Nephron progenitor cell (in vitro differentiated cells): Measurements from ENCODE around the gene FBXO36.
"Not testable (repeated sequence)": the region's sequence is repeated elsewhere in the genome, so short reads cannot be mapped to it uniquely, and the experiment has no call there.

Source experiments
- DNase-seq: peaks from one replicate; pipeline ENCODE4 v3.0.0; 2021
- H3K27ac Mint-ChIP-seq: 2 replicates; pipeline ENCODE4 v1.8.0; 2021; ENCODE audit warnings: mild to moderate bottlenecking, moderate library complexity, mixed read lengths
- H3K27me3 Mint-ChIP-seq: 2 replicates; pipeline ENCODE4 v1.8.0; 2021; ENCODE audit warnings: mild to moderate bottlenecking, low read depth, mixed read lengths; ENCODE audit not compliant: poor library complexity
- H3K36me3 Mint-ChIP-seq: 2 replicates; pipeline ENCODE4 v1.8.0; 2021; ENCODE audit warnings: low read depth, mixed read lengths
- H3K4me1 Mint-ChIP-seq: 2 replicates; pipeline ENCODE4 v1.8.0; 2021; ENCODE audit warnings: mixed read lengths
- H3K4me3 Mint-ChIP-seq: 2 replicates; pipeline ENCODE4 v1.8.0; 2021; ENCODE audit warnings: mild to moderate bottlenecking, moderate library complexity, mixed read lengths
- H3K9me3 Mint-ChIP-seq: 2 replicates; pipeline ENCODE4 v1.8.0; 2021; ENCODE audit warnings: mild to moderate bottlenecking, moderate library complexity, mixed read lengths
- CTCF ChIP-seq: fragments of 200-600 bp; sonication (generic); IDR thresholded peaks from 2 replicates; pipeline ENCODE4 v1.5.0; 2021; ENCODE audit warnings: antibody characterized with exemption

FBXO36 gene

GRCh38 chr2:229889023-229889422 is 33.3 kb upstream of the FBXO36 start:
- no peaks in the 10 kb centered on the region for H3K27me3 Mint-ChIP-seq
- H3K4me1 Mint-ChIP-seq: peaks cover 5% of the 10 kb centered on the region
- H3K9me3 Mint-ChIP-seq: no peaks in the 10 kb centered on the region
- no peak for DNase-seq
- H3K36me3 Mint-ChIP-seq: peaks cover 8% of the 10 kb centered on the region
- no peak overlapping the region for H3K4me3 Mint-ChIP-seq
- no peak for TF ChIP-seq CTCF
- no peak overlapping the region for H3K27ac Mint-ChIP-seq

- Mint-ChIP-seq H3K27me3 (no peaks in the 10 kb centered on the region), H3K4me3 (no peak overlapping the region), H3K27ac (no peak overlapping the region), H3K9me3 (no peaks in the 10 kb centered on the region), H3K4me1 (no peaks in the 10 kb centered on the region), H3K36me3 (peaks cover 25% of the 10 kb centered on the region)
- no peak for TF ChIP-seq CTCF
- DNase-seq: no peak
These were observed 25.4 kb upstream of the FBXO36 start for GRCh38 chr2:229896857-229897256.

GRCh38 chr2:229899604-229900003 is 22.7 kb upstream of the FBXO36 start:
- H3K27ac Mint-ChIP-seq: no peak overlapping the region

GRCh38 chr2:229900012-229900411 is 22.3 kb upstream of the FBXO36 start:
- peaks cover 36% of the 10 kb centered on the region for H3K36me3 Mint-ChIP-seq
- H3K4me3 Mint-ChIP-seq: no peak overlapping the region
- no peaks in the 10 kb centered on the region for H3K9me3 Mint-ChIP-seq
- no peak for TF ChIP-seq CTCF
- no peak for DNase-seq
- H3K27ac Mint-ChIP-seq: no peak overlapping the region
- H3K4me1 Mint-ChIP-seq: peaks cover 6% of the 10 kb centered on the region
- H3K27me3 Mint-ChIP-seq: no peaks in the 10 kb centered on the region

More at GRCh38 chr2:229899604-229900003, 22.7 kb upstream of the FBXO36 start:
- peaks cover 6% of the 10 kb centered on the region for H3K4me1 Mint-ChIP-seq
- no peak for DNase-seq
- H3K9me3 Mint-ChIP-seq: no peaks in the 10 kb centered on the region
- no peaks in the 10 kb centered on the region for H3K27me3 Mint-ChIP-seq
- TF ChIP-seq CTCF: no peak
- H3K36me3 Mint-ChIP-seq: peaks cover 35% of the 10 kb centered on the region
- no peak overlapping the region for H3K4me3 Mint-ChIP-seq

- peaks cover 41% of the 10 kb centered on the region for H3K36me3 Mint-ChIP-seq
- H3K4me3 Mint-ChIP-seq, DNase-seq, H3K9me3 Mint-ChIP-seq, H3K27me3 Mint-ChIP-seq, H3K4me1 Mint-ChIP-seq, H3K27ac Mint-ChIP-seq: not testable (repeated sequence)
These were observed 21.8 kb upstream of the FBXO36 start for GRCh38 chr2:229900514-229900913.

- H3K4me1 Mint-ChIP-seq: peaks cover 6% of the 10 kb centered on the region
These were observed 20.5 kb upstream of the FBXO36 start for GRCh38 chr2:229901819-229902218.

More at GRCh38 chr2:229901819-229902218, 20.5 kb upstream of the FBXO36 start:
- Mint-ChIP-seq H3K36me3 (peaks cover 42% of the 10 kb centered on the region), H3K4me3 (no peak overlapping the region), H3K27ac (no peak overlapping the region), H3K9me3 (no peaks in the 10 kb centered on the region), H3K27me3 (no peaks in the 10 kb centered on the region)
- no peak for DNase-seq
- no peak for TF ChIP-seq CTCF
